CMK (cell line): Measurements from ENCODE around the gene PTGIS.

Source experiments
- DNase-seq: peaks from one replicate; pipeline ENCODE4 v3.0.0-alpha.2; 2010; ENCODE audit warnings: low read depth

PTGIS gene

GRCh38 chr20:49469060-49469459 is 98.9 kb downstream of the PTGIS start:
- DNase-seq, result no peak

GRCh38 chr20:49468412-49468811 is 99.5 kb downstream of the PTGIS start:
- no peak for DNase-seq

GRCh38 chr20:49466114-49466912 is 101.6 kb downstream of the PTGIS start:
- DNase-seq, result no peak

GRCh38 chr20:49464556-49464955 is 103.4 kb downstream of the PTGIS start:
- DNase-seq, result no peak

GRCh38 chr20:49462626-49463025 is 105.3 kb downstream of the PTGIS start:
- DNase-seq, result no peak

- no peak for DNase-seq
Measured at GRCh38 chr20:49461894-49462620, 105.9 kb downstream of the PTGIS start.

- DNase-seq, result no peak
Measured at GRCh38 chr20:49460916-49461315, 107.0 kb downstream of the PTGIS start.

- DNase-seq, result no peak
Measured at GRCh38 chr20:49460131-49460530, 107.8 kb downstream of the PTGIS start.

GRCh38 chr20:49459684-49460083 is 108.3 kb downstream of the PTGIS start:
- no peak for DNase-seq

GRCh38 chr20:49457444-49457843 is 110.5 kb downstream of the PTGIS start:
- no peak for DNase-seq

- no peak for DNase-seq
Measured at GRCh38 chr20:49456646-49457045, 111.3 kb downstream of the PTGIS start.

- no peak for DNase-seq
Measured at GRCh38 chr20:49455691-49456090, 112.2 kb downstream of the PTGIS start.
